ENCODE measurements around the gene GNAZ.
"Not testable (repeated sequence)": the region's sequence is repeated elsewhere in the genome, so short reads cannot be mapped to it uniquely, and the experiment has no call there.

The GNAZ gene

GRCh38 chr22:23128269-23129108 is 58.2 kb downstream of the GNAZ start:
- peak; percentile 18 for DNase-seq (ENCODE audit: low read depth, low spot score)
- Histone ChIP-seq H3K4me3 (no peak overlapping the region), H3K9me3 (ENCODE audit: low read depth, low read length) (no peaks in the 10 kb centered on the region), H3K9ac (ENCODE audit: insufficient read length) (no peak overlapping the region), H3K27ac (no peak overlapping the region), H3K36me3 (ENCODE audit: insufficient read depth, low read length) (no peaks in the 10 kb centered on the region)
- TF ChIP-seq FOXP2 (optimal IDR thresholded peaks at IDR 0.05; ENCODE audit: control extremely low read depth, extremely low read length, insufficient read depth) (no peak), POLR2AphosphoS5 (IDR thresholded peaks at IDR 0.05; ENCODE audit: borderline replicate concordance, low read depth, low read length) (no peak), EZH2 (IDR thresholded peaks at IDR 0.05) (no peak)

DNA sequence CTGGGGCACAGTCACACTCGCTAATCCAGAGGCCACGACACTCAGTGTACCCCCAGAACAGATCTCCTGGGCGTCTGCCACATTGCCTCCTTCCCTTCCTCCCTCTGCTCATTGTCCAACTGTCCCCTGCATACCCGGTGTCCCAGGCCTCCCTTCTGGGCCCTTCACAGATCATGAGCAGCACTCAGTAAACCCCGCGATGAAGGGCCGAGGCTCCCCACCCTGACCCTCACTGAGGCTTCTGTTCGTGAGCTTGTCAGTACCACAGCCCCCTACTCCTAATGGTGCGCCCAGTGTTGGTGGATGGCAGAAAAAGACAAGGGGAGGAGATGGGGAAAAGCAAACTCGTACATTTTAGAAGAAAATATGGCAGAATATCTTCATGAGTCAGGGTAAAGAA is 58.8 kb downstream of the GNAZ start:
- Histone ChIP-seq H3K9ac (ENCODE audit: insufficient read length) (no peak overlapping the region), H3K4me3 (no peak overlapping the region), H3K36me3 (ENCODE audit: insufficient read depth, low read length) (no peaks in the 10 kb centered on the region), H3K9me3 (ENCODE audit: low read depth, low read length) (no peaks in the 10 kb centered on the region), H3K27ac (no peak overlapping the region)
- TF ChIP-seq EZH2 (IDR thresholded peaks at IDR 0.05): no peak
- no peak for TF ChIP-seq FOXP2 (optimal IDR thresholded peaks at IDR 0.05; ENCODE audit: control extremely low read depth, extremely low read length, insufficient read depth)
- no peak for TF ChIP-seq POLR2AphosphoS5 (IDR thresholded peaks at IDR 0.05; ENCODE audit: borderline replicate concordance, low read depth, low read length)
- no peak for DNase-seq (ENCODE audit: low read depth, low spot score)

DNA sequence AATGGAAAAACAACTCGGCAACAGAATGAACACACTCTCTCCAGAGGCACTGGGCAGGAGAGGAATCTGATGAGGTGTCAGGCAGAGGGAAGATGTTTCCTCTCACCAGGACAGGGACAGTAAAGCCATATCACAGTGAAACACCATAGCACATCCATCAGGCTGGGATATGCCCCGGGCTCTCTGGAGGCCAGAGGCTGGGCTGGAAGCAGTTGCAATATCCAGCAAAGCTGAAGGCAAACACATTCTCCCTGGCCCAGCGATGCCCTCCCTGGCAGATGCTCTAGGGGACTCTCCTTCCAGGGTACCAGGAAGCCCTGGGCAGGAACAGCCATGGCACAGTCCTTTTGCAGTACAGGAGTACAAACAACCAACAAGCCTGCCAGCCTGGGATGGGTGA is 60.4 kb downstream of the GNAZ start:
- H3K9me3 ChIP-seq (ENCODE audit: low read depth, low read length): no peaks in the 10 kb centered on the region
- no peak for DNase-seq (ENCODE audit: low read depth, low spot score)
- H3K4me3 ChIP-seq: no peak overlapping the region
- H3K36me3 ChIP-seq (ENCODE audit: insufficient read depth, low read length): no peaks in the 10 kb centered on the region
- H3K9ac ChIP-seq (ENCODE audit: insufficient read length): no peak overlapping the region
- H3K27ac ChIP-seq: no peak overlapping the region
- no peak for TF ChIP-seq FOXP2 (optimal IDR thresholded peaks at IDR 0.05; ENCODE audit: control extremely low read depth, extremely low read length, insufficient read depth)
- TF ChIP-seq POLR2AphosphoS5 (IDR thresholded peaks at IDR 0.05; ENCODE audit: borderline replicate concordance, low read depth, low read length): no peak
- no peak for TF ChIP-seq EZH2 (IDR thresholded peaks at IDR 0.05)

DNA sequence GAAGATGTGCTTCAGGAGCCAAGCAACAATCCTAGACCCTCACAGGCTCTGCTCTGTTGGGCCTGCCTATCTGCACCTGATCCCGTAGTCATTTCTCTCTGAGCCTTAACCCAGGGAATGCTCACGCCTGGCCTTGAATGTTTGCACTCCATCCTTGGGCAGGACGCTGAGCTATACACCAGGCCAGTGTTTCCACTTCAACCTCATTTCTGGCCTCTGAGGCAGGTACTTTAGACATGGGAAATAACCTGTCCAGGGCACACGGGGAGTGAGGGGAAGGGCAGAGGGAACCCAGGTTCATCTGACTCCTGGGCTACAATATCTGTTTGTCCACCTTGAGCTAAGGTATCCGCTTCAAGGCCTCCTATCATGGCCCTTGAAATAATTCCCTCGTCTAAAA is 61.6 kb downstream of the GNAZ start:
- no peak overlapping the region for H3K27ac ChIP-seq
- no peak for DNase-seq (ENCODE audit: low read depth, low spot score)
- no peak overlapping the region for H3K9ac ChIP-seq (ENCODE audit: insufficient read length)
- no peaks in the 10 kb centered on the region for H3K36me3 ChIP-seq (ENCODE audit: insufficient read depth, low read length)
- TF ChIP-seq POLR2AphosphoS5 (IDR thresholded peaks at IDR 0.05; ENCODE audit: borderline replicate concordance, low read depth, low read length): no peak
- TF ChIP-seq FOXP2 (optimal IDR thresholded peaks at IDR 0.05; ENCODE audit: control extremely low read depth, extremely low read length, insufficient read depth): no peak
- no peak for TF ChIP-seq EZH2 (IDR thresholded peaks at IDR 0.05)
- no peak overlapping the region for H3K4me3 ChIP-seq
- H3K9me3 ChIP-seq (ENCODE audit: low read depth, low read length): no peaks in the 10 kb centered on the region

- no peak overlapping the region for H3K27ac ChIP-seq
- DNase-seq (ENCODE audit: low read depth, low spot score): no peak
- H3K36me3 ChIP-seq (ENCODE audit: insufficient read depth, low read length): no peaks in the 10 kb centered on the region
- H3K9me3 ChIP-seq (ENCODE audit: low read depth, low read length): no peaks in the 10 kb centered on the region
- no peak for TF ChIP-seq FOXP2 (optimal IDR thresholded peaks at IDR 0.05; ENCODE audit: control extremely low read depth, extremely low read length, insufficient read depth)
- TF ChIP-seq EZH2 (IDR thresholded peaks at IDR 0.05): no peak
- TF ChIP-seq POLR2AphosphoS5 (IDR thresholded peaks at IDR 0.05; ENCODE audit: borderline replicate concordance, low read depth, low read length): no peak
- H3K9ac ChIP-seq (ENCODE audit: insufficient read length): no peak overlapping the region
- H3K4me3 ChIP-seq: no peak overlapping the region
Measured at GRCh38 chr22:23132376-23133091, 62.2 kb downstream of the GNAZ start.

GRCh38 chr22:23133922-23134321 is 63.6 kb downstream of the GNAZ start:
- Histone ChIP-seq H3K27ac (no peak overlapping the region), H3K9me3 (ENCODE audit: low read depth, low read length) (no peaks in the 10 kb centered on the region), H3K9ac (ENCODE audit: insufficient read length) (no peak overlapping the region), H3K36me3 (ENCODE audit: insufficient read depth, low read length) (no peaks in the 10 kb centered on the region), H3K4me3 (no peak overlapping the region)
- DNase-seq (ENCODE audit: low read depth, low spot score): no peak
- no peak for TF ChIP-seq EZH2 (IDR thresholded peaks at IDR 0.05)
- TF ChIP-seq FOXP2 (optimal IDR thresholded peaks at IDR 0.05; ENCODE audit: control extremely low read depth, extremely low read length, insufficient read depth): no peak
- TF ChIP-seq POLR2AphosphoS5 (IDR thresholded peaks at IDR 0.05; ENCODE audit: borderline replicate concordance, low read depth, low read length): no peak

DNA sequence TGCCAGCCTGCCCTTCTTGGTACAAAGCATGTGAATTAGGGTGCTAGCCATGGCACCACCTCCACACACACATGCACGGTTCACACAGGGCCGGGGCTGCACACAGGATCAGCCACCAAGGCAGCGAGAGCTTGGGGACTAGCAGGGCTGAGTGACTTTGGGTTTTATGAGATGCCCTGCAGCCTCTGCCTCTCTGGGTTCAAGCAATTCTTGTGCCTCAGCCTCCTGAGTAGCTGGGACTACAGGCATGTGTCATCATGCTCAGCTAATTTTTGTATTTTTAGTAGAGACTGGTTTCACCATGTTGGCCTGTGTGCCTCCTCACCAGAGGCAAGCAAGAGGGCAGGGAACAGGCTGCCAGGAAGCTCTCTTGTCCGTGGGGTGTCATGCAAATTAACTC is 66.7 kb downstream of the GNAZ start:
- not testable (repeated sequence) for H3K9me3 ChIP-seq (ENCODE audit: low read depth, low read length); H3K36me3 ChIP-seq (ENCODE audit: insufficient read depth, low read length); H3K27ac ChIP-seq; H3K9ac ChIP-seq (ENCODE audit: insufficient read length); H3K4me3 ChIP-seq; DNase-seq (ENCODE audit: low read depth, low spot score)

- TF ChIP-seq FOXP2 (optimal IDR thresholded peaks at IDR 0.05; ENCODE audit: control extremely low read depth, extremely low read length, insufficient read depth) (no peak), EZH2 (IDR thresholded peaks at IDR 0.05) (no peak), POLR2AphosphoS5 (IDR thresholded peaks at IDR 0.05; ENCODE audit: borderline replicate concordance, low read depth, low read length) (no peak)
- Histone ChIP-seq H3K9ac (ENCODE audit: insufficient read length) (no peak overlapping the region), H3K4me3 (no peak overlapping the region), H3K36me3 (ENCODE audit: insufficient read depth, low read length) (no peaks in the 10 kb centered on the region), H3K9me3 (ENCODE audit: low read depth, low read length) (no peaks in the 10 kb centered on the region), H3K27ac (no peak overlapping the region)
- no peak for DNase-seq (ENCODE audit: low read depth, low spot score)
Measured at GRCh38 chr22:23137468-23137867, 67.1 kb downstream of the GNAZ start.
